B cell (primary cell): ENCODE data around the gene MARCKS.

Experiments used
- EZH2 ChIP-seq: IDR thresholded peaks from 2 replicates; pipeline ENCODE4 v1.6.1; 2012; ENCODE audit warnings: borderline replicate concordance, low read depth, mild to moderate bottlenecking, moderate library complexity, low read length; ENCODE audit not compliant: insufficient read depth, poor library complexity, severe bottlenecking
- TF ChIP-seq, protein P1 (sequence below): fragments of 200-600 bp; IDR thresholded peaks from one replicate; pipeline ENCODE4 v1.8.0; 2022; ENCODE audit warnings: antibody characterized with exemption, mild to moderate bottlenecking

DNA sequence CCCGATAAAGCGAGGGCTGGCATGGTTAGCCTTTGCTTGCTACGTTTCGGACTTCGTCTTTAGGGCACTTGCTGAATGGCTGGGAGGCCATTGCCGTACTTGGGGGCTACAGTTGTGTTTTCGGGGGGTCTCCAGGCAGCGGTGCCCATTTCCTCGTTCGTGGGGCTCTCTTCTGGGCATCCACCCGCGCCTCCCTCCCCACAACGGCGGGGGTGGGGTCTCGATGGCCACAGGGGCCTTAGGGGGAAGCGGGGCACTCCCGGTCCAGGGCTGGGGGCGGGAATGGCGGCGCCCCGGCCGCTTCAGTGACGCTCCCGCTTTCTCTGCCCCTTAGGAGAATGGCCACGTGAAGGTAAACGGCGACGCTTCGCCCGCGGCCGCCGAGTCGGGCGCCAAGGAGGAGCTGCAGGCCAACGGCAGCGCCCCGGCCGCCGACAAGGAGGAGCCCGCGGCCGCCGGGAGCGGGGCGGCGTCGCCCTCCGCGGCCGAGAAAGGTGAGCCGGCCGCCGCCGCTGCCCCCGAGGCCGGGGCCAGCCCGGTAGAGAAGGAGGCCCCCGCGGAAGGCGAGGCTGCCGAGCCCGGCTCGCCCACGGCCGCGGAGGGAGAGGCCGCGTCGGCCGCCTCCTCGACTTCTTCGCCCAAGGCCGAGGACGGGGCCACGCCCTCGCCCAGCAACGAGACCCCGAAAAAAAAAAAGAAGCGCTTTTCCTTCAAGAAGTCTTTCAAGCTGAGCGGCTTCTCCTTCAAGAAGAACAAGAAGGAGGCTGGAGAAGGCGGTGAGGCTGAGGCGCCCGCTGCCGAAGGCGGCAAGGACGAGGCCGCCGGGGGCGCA is 2.4 kb downstream of the MARCKS start:
- TF ChIP-seq, protein P1, sequence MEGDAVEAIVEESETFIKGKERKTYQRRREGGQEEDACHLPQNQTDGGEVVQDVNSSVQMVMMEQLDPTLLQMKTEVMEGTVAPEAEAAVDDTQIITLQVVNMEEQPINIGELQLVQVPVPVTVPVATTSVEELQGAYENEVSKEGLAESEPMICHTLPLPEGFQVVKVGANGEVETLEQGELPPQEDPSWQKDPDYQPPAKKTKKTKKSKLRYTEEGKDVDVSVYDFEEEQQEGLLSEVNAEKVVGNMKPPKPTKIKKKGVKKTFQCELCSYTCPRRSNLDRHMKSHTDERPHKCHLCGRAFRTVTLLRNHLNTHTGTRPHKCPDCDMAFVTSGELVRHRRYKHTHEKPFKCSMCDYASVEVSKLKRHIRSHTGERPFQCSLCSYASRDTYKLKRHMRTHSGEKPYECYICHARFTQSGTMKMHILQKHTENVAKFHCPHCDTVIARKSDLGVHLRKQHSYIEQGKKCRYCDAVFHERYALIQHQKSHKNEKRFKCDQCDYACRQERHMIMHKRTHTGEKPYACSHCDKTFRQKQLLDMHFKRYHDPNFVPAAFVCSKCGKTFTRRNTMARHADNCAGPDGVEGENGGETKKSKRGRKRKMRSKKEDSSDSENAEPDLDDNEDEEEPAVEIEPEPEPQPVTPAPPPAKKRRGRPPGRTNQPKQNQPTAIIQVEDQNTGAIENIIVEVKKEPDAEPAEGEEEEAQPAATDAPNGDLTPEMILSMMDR: no peak
- no peak for TF ChIP-seq EZH2
